HEK293T (cell line): ENCODE data around the gene DDAH1.

Experiments used
- BHLHE40 ChIP-seq: fragments of 450-650 bp; IDR thresholded peaks from 2 replicates; pipeline ENCODE4 v1.6.1; 2016; ENCODE audit warnings: mild to moderate bottlenecking, moderate library complexity, borderline replicate concordance
- CTBP1 ChIP-seq: fragments of 450-650 bp; IDR thresholded peaks from 2 replicates; pipeline ENCODE4 v1.6.1; 2016; ENCODE audit warnings: borderline replicate concordance
- ELF4 ChIP-seq: fragments of 450-650 bp; IDR thresholded peaks from 2 replicates; pipeline ENCODE4 v1.6.1; 2017; ENCODE audit warnings: antibody characterized with exemption
- FOXA1 ChIP-seq: fragments of 450-650 bp; IDR thresholded peaks from 2 replicates; pipeline ENCODE4 v1.6.1; 2016; ENCODE audit warnings: mild to moderate bottlenecking
- SP1 ChIP-seq: fragments of 450-650 bp; IDR thresholded peaks from 2 replicates; pipeline ENCODE4 v1.6.1; 2017
- SUZ12 ChIP-seq: fragments of 450-650 bp; IDR thresholded peaks from 2 replicates; pipeline ENCODE4 v1.6.1; 2016; ENCODE audit warnings: mild to moderate bottlenecking
- ZNF384 ChIP-seq: fragments of 450-650 bp; IDR thresholded peaks from 2 replicates; pipeline ENCODE4 v1.6.1; 2016
- TF ChIP-seq, protein P1 (sequence below): fragments of 450-650 bp; IDR thresholded peaks from 2 replicates; pipeline ENCODE4 v1.6.1; 2016

DNA sequence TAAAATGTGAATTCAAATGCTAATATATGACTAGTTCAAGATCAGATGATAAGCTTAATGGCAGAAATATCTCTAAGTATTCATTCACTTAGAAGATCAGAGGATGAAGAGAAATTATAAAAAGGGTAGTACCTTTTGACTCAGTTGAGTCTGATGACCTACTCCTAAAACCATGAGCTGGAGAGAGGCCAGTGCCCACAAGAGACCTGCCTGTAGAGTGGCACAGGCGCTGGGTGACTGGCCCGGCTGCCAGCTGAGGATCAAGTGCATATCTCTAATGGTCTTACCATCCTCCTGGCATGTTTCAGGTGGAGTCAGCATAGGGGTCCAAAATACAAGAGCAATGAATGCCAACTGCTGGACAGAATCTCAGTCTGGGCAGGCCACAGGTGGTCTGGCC, 14.1 kb downstream of the DDAH1 start:
- TF ChIP-seq BHLHE40 (no peak), CTBP1 (no peak), SUZ12 (no peak), ZNF384 (no peak), SP1 (no peak), FOXA1 (no peak), ELF4 (no peak)
- TF ChIP-seq, protein P1, sequence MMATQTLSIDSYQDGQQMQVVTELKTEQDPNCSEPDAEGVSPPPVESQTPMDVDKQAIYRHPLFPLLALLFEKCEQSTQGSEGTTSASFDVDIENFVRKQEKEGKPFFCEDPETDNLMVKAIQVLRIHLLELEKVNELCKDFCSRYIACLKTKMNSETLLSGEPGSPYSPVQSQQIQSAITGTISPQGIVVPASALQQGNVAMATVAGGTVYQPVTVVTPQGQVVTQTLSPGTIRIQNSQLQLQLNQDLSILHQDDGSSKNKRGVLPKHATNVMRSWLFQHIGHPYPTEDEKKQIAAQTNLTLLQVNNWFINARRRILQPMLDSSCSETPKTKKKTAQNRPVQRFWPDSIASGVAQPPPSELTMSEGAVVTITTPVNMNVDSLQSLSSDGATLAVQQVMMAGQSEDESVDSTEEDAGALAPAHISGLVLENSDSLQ, result no peak
